Measurements from ENCODE around the gene ATAT1.

The ATAT1 gene

GRCh38 chr6:30626484-30627366, at the start of gene ATAT1:
ATAT1 (plus strand) TSS chr6:30626874.
- DNase-seq = peak; percentile 89

- DNase-seq = no peak
Measured at GRCh38 chr6:30578051-30578450, 48.6 kb upstream of the ATAT1 start.

- DNase-seq = no peak
Measured at GRCh38 chr6:30583921-30584320, 42.8 kb upstream of the ATAT1 start.

- DNase-seq = no peak
Measured at GRCh38 chr6:30589754-30590358, 36.8 kb upstream of the ATAT1 start.

- no peak for DNase-seq
Measured at GRCh38 chr6:30590509-30590908, 36.2 kb upstream of the ATAT1 start.

GRCh38 chr6:30591008-30591407, 35.7 kb upstream of the ATAT1 start:
- DNase-seq = no peak

GRCh38 chr6:30592287-30592686, 34.4 kb upstream of the ATAT1 start:
- DNase-seq = no peak

- DNase-seq = peak; percentile 85
Measured at GRCh38 chr6:30597315-30598144, 29.1 kb upstream of the ATAT1 start.

GRCh38 chr6:30598912-30599624, 27.6 kb upstream of the ATAT1 start:
- DNase-seq = no peak

- DNase-seq = no peak
Measured at GRCh38 chr6:30599625-30600324, 26.9 kb upstream of the ATAT1 start.

GRCh38 chr6:30600451-30600961, 26.2 kb upstream of the ATAT1 start:
- no peak for DNase-seq

GRCh38 chr6:30601436-30601814, 25.2 kb upstream of the ATAT1 start:
- no peak for DNase-seq

- DNase-seq = no peak
Measured at GRCh38 chr6:30601815-30602641, 24.6 kb upstream of the ATAT1 start.

- DNase-seq = no peak
Measured at GRCh38 chr6:30603961-30604360, 22.7 kb upstream of the ATAT1 start.

- DNase-seq = no peak
Measured at GRCh38 chr6:30610065-30610464, 16.6 kb upstream of the ATAT1 start.

GRCh38 chr6:30611150-30611855, 15.4 kb upstream of the ATAT1 start:
- DNase-seq = no peak

GRCh38 chr6:30611856-30612194, 14.8 kb upstream of the ATAT1 start:
- no peak for DNase-seq

GRCh38 chr6:30612213-30612612, 14.5 kb upstream of the ATAT1 start:
- no peak for DNase-seq

GRCh38 chr6:30612687-30613248, 13.9 kb upstream of the ATAT1 start:
- DNase-seq = no peak

Measured in stimulated activated CD4-positive, alpha-beta T cell treated with anti-CD3 and anti-CD28 coated beads, Interleukin-4, amount 100 ng/mL, for 24 hours (primary cell).